GM21381 (cell line): ENCODE results near the gene NRSN2.

Experiments
- ATAC-seq: cut with Tn5 transposase; IDR thresholded peaks from one replicate; pipeline ENCODE4 v1.9.1; 2021; ENCODE audit warnings: mild to moderate bottlenecking, moderate library complexity; ENCODE audit not compliant: unreplicated experiment

NRSN2 gene, protein sequence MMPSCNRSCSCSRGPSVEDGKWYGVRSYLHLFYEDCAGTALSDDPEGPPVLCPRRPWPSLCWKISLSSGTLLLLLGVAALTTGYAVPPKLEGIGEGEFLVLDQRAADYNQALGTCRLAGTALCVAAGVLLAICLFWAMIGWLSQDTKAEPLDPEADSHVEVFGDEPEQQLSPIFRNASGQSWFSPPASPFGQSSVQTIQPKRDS

DNA sequence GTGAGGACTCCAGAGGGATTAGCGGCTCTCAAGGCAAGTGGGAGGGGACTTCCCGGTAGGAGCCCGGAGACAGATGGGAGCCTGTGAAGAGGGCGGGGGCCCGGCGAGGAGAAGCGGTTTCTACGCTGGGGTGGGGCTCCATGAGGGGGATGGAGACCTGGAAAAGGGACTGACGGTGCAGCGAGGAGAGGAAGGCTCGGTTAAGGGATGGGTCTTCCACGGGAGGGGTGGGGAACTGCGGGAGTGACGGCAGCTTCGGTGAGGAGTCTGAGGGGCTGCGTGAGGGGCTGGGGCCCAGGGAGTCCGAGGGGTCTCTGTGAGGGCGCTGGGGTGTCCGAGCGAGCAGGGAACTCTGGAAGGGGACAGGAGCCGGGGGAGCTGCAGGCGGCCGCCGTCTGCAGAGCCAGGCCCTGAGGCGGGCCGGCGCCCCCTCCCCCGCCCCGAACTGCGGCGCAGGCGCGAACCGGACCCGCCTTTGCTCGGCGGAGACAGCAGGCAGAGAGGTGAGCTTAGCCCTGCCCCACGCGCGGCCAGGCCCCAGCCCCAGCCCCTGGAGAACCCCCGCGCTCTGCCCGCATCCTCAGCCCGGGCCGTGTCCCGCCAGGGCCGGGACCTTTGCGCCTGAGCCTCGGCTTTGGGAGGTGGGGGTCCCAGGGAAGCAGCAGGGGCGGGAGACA lies at the start of gene NRSN2:
Gene NRSN2 (plus strand): TSS at position 472 of the 677 bp plus-strand sequence. CDS start 2,533 bp downstream, outside the sequence.
- peak; percentile 29 for ATAC-seq

DNA sequence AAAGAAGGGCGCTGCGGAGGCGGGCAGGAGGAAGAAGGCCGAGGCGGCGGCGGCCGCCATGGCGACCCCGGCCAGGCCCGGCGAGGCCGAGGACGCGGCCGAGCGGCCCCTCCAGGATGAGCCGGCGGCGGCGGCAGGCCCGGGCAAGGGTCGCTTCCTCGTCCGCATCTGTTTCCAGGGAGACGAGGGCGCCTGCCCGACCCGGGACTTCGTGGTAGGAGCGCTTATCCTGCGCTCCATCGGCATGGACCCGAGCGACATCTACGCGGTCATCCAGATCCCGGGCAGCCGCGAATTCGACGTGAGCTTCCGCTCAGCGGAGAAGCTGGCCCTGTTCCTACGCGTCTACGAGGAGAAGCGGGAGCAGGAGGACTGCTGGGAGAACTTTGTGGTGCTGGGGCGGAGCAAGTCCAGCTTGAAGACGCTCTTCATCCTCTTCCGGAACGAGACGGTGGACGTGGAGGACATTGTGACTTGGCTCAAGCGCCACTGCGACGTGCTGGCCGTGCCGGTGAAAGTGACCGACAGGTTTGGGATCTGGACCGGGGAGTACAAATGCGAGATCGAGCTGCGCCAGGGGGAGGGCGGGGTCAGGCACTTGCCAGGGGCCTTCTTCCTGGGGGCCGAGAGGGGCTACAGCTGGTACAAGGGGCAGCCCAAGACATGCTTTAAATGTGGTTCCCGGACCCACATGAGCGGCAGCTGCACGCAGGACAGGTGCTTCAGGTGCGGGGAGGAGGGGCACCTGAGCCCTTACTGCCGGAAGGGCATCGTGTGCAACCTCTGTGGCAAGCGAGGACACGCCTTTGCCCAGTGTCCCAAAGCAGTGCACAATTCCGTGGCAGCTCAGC lies 48.8 kb upstream of the NRSN2 start:
- peak; percentile 28 for ATAC-seq

DNA sequence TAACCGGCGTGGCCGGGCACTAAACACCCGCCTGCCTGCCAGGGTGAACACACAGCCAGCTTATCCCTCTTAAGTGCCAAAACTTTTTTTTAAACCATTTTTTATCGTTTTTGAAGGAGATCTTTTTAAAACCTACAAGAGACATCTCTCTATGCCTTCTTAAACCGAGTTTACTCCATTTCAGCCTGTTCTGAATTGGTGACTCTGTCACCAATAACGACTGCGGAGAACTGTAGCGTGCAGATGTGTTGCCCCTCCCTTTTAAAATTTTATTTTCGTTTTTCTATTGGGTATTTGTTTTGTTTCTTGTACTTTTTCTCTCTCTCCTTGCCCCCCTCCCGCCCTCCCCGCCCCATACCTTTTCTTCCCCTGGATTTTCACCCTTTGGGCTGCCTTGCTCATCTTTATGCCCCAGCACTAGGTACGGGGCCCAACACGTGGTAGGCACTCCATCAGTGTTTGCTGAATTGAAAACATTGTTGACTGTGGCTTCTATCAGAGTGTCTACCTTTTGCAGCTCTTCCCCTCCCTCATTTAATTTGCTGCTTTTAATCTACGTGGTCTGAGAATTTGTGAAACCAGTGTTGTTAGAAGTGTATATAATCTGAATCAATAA lies 48.0 kb upstream of the NRSN2 start:
- no peak for ATAC-seq

DNA sequence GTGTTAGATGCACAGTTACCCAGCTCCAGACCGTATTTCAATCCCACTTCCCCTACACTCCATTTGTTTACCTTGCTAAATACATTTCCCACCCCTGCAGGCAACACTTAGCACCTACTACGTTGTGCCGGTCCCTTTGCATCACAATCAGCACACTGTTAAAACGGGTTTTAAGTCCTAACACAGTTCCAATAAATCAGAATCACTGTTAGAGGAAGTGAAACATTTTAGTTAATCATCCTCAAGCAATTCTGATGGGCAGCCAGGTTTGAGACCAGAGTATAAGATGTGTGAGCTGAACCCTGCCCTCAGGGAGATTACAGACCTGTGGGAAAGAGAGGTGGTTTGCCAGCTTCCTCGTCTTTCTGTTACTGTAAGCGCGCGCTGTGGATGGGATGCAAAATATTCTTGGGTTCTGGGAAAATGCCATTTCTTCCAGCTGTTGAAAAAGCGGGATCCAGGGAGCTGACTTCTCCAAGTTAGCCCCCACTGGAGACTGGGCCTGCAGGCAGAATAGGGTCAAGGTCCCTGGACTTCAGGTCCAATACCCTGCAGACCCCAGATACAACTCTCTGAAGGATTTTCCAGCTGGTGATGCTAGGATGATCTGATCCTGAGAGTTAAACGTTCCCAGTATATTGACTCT lies 46.4 kb upstream of the NRSN2 start:
- ATAC-seq = no peak

DNA sequence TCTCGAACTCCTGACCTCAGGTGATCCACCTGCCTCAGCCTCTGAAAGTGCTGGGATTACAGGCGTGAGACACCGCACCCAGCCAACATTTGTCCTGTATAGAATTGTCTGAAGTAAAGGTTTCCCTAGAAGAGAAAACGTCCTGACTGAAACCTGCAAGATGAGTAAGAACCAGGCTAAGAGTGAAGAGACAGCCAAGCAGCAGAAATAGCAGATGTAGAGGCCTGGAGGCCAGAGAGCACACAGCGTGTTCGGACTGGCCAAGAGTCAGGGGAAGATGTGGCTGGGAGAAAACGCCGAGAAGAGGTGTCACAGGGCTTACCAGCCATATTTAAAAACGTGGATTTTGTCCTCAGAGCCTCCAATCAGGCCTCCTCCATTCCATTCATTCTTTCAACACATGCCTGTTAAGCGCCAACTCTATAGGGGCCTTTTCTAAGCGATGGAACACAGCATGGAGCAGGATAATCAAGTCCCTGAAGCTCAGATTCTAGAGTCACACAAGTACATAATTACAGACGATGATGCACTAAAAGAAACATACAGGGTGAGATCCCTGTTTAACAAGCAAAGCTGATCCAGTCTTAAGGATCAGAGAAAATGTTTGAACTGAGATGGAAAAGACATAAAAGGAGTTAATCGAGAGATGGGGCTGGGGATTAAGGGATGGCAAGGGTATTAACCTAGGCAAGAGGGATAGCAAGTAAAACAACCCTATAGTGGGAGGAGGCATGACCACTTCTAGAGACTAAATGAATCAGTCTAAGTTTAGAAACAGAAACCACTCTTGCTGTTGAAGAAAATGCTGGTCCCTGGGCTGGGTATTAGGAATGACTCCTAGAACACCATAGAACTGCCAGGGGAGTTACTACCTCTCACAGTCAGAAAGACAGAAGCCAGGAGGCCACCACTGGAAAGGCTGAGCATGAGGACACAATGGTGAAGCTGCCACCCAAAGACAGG lies 44.7 kb upstream of the NRSN2 start:
- ATAC-seq = no peak

DNA sequence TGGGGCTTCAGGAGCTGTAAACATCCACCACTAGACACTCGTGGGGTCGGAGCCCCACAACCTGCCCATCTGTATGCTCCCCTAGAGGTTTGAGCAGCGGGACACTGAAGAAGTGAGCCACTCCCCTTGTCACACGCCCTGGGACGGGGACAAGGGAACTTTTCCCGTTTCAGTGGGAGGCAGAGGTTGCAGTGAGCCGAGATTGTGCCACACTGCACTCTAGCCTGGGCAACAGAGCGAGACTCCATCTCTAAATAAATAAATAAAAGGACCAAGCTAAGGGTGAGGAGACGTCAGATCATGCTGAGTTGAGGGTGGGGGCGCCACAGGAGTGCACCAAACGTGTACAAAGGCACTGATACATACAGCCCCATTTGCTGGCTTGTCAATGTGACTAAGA lies 41.2 kb upstream of the NRSN2 start:
- no peak for ATAC-seq

DNA sequence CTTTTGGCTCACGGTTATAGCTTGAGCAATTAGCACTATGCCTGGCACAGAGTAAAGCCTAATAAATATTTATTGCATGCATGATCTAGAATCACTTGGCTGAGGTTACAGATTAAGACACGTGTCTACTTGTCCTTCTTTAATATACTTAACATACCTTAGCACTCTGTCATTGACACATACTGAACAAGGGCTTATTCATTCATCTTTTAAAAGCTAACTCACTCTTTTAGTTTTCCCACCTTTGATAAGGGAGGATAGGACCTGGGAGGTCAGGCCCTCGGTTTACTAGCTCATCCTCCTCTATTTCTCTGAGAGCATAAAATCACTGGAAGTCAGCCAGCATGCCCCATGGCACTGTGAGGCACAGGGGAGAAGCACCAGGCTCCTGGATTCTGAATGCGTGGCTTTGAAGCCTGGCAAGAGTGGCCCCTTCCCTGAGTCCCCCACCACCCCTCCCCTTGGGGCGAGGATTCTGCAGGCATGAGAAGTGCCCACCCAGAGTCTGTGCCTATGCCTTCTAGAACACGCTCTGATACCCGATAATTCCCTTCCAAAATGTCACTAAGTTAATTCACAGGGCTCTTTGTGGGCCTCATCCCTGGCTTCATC lies 38.4 kb upstream of the NRSN2 start:
- no peak for ATAC-seq

DNA sequence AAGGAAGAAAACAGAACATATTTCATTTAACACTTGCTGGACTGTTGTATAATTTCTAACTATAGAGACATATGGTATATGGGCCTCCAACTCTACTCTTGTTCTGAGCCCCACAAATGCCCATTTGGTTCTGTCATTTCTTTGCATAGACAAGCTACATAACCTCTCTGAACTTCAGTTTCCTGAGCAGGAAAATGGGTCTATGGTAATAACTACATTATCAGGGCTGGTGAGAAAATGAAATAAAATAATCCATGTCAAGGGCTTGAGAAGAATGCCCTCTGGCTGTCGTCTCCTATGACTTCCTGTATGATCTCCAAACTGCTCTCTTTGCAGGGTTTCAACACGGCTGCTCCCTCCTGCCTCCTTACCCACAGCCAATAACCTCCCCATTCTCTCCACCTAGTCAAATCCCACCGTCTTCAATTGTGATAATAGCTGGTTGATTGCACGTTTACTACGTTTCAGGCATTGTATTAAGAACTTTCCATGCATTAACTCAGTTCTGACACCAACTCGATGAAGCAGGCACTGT lies 37.5 kb upstream of the NRSN2 start:
- ATAC-seq = no peak

DNA sequence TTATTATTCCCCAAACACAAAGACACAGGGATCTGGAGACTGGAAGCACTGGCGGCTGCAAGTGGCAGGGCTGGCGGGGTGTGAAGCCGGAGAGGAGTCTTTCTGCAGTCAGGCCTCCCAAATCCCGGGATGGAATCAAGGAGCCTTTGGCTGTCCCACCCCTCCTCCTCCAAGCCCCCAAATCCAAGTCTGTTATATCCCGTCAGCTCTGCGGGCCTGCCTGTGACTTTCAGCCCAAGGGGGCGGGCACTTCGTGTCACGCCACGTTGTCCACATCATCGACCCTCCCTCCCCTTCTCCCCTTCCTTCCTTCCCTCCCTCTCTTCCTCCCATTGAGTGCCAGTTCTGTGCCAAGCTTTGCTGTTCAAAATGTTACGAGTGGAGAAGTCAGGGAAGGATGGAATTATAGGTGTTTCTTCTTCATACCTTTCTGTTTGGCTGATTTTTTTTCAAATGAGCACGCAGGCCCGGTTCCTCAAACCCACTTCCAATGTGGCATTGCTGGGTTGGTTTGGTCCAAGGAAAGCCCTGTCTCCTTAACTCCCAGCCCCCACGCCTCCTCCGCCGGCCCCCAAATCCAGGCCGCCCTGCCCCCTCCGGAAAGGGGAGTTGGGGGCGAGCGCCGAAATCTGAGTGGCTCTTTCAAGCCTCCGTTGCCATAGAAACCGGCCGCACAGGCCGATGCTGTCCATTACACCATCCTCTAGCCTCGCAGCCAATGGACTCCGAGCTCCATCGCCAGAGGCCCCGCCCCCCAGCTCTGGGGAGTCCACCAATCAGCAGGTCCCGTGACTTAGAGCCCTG lies 36.9 kb upstream of the NRSN2 start:
- ATAC-seq = peak; percentile 94

DNA sequence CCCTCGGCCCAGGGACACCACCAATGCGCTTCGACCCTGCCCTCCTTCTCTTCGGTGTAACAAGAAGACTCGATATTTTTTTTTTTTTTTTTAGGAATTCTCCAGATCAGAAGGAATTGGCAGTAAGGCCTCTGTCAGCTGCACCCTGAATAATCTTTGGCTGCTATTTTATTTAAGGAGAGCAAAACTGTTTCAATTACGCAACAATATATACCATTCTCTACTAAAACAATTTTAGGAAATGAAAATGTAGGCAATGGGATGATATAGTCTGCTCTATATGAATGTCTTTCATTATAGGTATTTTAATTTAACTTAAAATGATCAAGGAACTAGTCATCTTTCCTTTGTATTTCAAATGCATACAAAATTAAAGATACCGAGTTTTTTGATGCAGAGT lies 36.3 kb upstream of the NRSN2 start:
- no peak for ATAC-seq

DNA sequence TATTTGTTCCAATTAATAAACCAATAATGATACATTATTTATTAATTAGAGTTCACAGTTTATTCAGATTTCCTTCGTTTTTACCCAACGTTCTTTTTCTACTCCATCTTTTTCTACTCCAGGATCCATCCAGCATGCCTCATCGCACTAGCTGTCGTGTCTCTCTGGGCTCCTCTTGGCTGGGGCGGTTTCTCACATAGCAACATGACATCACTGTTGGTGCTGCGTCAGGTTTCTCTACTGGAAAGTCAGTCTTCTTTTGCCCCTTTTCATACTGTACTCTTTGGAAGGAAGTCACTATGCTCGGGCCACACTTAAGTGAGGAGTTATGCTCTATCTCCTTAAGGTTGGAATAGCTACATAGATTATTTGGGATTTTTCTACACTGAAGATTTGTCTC lies 35.3 kb upstream of the NRSN2 start:
- no peak for ATAC-seq

DNA sequence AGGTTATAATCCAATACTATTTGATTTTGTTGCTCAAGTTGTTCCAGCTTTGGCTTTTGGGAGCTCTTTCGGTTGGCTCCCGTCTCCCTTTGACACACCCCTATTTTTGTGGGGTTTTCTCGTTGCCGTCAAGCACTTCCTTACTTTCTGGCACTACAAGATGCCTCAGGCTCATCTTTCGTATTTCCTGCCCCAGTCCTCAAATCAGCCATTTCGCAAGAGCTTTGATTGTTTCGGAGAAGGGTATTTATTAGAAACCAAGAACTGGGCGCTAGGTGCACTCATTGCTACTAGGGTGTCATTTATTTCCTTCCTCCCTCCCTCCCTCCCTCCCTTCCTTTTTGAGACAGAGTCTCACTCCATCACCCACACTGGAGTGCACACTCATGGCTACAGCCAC lies 34.8 kb upstream of the NRSN2 start:
- no peak for ATAC-seq

DNA sequence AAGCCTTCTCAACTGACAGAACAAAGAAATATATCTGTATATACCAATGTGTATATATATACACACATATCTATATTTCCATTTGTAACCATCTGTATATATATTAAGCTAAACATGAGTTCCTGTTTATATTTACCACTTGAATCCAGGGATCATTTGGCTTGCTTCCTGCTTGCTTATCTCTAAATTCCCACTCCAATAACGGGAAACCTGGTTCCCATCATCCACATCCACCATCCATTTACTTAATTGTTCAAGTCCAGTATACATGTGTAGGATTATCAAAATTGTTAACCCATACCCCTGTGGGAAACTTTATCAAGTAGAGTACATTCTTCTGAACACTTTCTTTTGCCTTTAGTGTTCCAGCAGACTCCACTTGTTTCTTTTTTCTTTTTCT lies 34.0 kb upstream of the NRSN2 start:
- ATAC-seq = no peak

DNA sequence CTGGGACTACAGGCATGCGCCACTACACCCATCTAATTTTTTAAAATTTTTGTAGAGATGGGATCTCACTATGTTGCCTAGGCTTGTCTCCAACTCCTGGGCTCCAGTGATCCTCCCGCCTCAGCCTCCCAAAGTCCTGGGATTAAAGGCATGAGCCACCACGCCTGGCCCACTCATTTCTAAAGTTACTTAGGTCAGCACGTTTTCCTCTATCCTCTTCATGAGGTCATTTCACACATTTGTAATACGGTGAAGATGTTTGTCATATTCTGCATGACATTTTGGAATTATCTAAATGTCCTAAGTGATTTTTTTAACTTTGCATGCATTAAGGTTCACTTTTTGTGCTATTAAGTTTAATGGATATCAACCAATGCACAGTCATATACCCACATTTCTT lies 33.5 kb upstream of the NRSN2 start:
- ATAC-seq = no peak

DNA sequence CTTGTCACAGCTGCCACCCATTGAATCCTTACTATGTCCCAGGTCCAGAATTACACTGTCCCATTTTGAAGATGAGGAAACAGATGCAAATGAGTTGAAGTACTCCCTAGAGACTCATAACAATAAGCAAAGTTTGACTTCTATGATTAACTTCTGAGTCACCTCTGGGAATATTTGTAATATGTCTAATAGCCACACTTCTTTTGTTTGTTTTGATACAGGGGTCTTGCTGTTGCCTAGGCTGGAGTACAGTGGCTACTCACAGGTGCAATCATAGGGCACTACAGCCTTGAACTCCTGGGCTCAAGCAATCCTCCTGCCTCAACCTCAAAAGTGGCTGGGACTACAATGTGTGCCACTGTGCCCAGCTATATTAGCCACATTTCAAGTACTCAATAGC lies 33.0 kb upstream of the NRSN2 start:
- ATAC-seq = no peak

DNA sequence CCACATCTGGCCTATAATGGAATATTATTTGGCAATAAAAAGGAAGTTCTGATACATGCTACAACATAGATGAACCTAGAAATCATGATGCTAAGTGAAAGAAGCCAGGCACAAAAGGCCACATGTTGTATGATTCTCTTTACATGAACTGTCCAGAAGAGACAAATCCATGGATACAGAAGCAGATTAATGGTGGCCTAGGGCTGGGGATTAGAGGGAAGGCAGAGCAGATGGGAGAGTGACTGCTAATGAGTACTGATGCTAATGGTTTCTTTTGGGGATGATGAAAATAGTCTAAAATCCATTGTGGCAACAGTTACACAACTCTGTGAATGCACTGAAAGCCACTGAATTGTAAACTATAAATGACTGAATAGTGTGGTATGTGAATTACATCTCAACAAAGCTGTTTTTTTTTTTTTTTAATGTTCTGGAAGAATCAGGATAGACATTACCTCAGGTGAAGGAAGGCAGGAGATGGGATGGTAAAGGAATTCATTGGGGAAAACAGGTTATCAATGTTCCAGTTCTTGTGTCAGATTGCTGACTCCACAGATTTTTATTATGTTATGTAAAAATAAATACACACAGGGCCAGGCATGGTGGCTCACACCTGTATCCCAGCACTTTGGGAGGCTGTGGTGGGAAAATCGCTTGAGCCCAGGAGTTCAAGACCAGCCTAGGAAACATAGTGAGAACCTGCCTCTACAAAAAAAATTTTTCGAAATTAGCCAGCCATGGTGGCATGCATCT lies 30.4 kb upstream of the NRSN2 start:
- ATAC-seq = no peak

DNA sequence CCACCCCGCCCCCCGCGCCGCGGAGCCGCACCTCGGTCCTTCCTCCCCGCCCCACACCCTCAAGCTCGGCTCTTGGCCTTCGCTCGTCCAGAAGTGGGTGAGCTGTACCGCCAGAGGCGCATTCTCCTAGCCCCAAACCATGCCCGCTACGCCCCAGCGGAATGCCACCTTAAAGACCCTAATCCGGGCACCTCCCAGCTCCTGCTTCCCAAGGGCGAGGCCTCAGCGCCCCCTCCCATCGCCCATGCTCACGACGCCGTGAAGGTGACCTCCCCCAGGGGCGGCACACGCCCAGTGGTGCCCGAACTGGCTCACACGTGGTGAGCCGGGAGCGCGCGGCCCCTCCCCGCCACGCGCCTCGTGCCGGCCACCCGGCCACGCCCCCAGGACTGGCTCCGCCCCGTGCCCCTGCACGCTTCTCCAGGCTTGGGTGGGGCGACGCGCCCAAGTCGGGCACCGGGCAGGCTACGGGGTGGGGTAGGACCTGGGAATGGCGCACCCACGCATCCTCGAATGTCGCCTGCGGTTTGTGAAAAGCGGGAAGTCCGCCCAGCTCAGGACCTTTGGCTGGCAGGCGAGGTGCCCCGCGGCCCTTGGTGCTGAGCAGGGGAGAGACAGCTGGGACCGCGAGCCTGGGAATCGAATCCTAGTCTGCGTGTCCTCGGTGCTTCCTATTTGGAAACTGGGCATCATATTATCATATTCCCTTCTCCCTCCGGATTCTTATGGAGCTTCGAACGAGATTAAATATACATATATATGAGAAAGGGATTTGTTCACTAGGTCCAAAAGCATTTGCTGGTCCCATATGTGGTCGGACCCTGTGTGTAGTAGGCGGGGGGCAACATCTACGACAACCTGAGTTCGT lies 22.5 kb upstream of the NRSN2 start:
- peak; percentile 42 for ATAC-seq
